DMS 273 treated with DMSO at 0.1 percent for 48 hours (cell line): ENCODE data around the gene UBE2D3.
"Not testable (repeated sequence)": the region's sequence is repeated elsewhere in the genome, so short reads cannot be mapped to it uniquely, and the experiment has no call there.

ENCODE experiments used
- DNase-seq: peaks from one replicate; lab custom pipeline; 2025; lab: John Stamatoyannopoulos, UW

UBE2D3 gene

DNA sequence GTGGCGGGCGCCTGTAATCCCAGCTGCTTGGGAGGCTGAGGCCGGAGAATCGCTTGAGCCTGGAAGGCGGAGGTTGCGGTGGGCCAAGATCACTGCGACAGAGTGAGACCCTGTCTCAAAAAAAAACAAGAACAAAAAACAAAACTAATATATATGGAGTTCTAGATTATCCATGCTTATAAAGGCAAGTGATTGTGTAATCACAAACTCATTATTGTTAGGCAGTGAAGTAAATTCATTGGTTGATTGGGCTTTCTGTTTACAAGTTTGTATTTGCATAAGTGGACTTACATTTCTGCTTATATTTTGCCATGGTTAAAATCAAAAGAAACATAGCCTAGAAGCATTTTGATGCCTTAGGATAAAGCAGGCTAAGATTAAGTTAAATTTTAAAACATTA, 2.5 kb upstream of the UBE2D3 start:
- no peak for DNase-seq

DNA sequence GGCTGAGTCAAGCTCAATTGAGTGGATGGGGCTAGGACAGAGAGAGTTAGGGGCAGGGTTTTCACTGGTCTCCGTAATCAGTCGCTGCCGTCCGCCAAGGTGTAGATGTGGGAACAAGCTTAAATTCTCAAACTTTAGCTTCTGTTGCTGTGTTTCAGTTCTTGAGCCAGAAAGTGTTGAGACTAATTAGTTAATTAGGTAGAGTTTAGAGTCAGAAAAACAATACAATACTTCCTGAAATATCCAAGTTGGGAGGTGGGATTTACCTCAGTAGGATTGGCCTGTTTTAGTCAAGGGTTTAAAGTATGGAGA, 1.1 kb upstream of the UBE2D3 start:
- no peak for DNase-seq

DNA sequence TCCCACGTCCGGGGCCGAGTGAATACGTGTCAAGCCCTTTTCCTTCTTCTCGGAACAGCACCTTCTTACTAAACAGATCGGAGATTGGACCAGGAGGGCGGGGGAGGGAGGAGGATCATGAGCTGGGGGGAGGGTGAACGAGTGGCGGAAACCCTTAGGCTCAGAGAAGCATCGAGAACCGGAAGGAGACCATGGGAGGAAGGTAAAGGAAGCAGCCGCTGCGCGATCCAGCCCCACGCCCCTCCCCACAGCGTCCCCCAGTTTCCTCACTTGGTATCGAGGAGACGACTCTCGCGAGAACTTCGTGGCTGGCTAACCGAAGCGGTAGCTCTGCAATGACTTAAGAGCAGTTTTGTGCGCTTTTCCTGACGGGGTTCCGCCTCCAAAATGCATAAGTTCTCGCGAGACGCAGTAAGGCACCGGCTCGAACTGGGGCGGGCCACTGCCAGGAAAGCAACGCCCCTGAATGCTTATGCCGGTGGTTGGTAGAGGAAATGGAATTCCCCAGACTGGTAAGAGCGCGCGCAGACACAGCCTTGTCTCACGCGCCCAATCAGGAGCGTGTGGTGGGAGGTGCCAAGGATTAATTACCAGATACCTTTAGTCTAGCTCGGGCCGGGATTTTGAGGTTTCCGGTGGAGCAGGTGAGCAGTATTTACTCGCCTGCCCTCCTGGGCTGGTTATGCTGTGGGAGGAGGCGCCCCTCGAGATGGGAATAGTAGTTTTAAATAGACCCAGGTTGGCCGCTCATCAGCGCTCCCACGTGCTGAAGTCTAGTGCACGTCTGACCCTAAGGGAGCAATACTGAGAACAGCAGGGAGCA, 534 bp upstream of the UBE2D3 start:
- peak; percentile 98 for DNase-seq

DNA sequence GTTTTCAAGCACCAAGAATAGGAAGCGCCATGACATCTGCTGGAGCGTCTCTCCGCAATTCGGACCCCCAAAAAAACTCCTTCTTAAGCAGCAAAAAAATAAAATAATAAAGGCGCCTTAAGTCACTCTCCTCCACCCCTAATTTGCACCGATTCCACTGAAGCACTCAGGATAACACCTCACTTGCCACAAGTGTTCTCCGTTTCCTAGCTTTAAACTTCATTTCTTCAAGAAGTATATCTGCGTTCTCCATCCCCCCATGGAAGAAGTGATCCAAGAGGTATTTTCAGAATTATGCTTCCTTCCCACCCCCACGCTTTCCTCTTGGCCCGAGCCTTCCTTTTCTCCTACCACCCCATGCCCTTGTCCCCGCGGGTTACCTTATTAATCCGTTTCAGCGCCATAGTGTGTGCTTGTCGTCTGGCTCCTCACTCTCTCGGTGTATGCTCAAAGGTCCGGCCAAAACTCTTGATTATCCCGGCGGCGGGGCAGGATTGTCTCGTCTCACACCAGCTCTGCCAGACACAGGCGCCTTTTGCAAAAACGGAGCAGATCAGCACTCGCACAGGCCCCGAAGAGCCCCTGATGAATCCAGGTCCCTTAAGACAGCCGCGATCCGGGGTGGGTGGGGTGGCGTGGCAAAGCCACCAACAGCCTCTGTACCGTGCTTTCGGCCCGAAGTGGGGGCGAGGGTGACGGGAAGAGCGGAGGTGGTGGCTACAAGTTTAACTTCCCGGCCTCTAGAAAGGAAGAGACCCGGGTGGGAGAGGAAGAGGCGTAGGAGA, 1.1 kb downstream of the UBE2D3 start:
- DNase-seq = no peak

DNA sequence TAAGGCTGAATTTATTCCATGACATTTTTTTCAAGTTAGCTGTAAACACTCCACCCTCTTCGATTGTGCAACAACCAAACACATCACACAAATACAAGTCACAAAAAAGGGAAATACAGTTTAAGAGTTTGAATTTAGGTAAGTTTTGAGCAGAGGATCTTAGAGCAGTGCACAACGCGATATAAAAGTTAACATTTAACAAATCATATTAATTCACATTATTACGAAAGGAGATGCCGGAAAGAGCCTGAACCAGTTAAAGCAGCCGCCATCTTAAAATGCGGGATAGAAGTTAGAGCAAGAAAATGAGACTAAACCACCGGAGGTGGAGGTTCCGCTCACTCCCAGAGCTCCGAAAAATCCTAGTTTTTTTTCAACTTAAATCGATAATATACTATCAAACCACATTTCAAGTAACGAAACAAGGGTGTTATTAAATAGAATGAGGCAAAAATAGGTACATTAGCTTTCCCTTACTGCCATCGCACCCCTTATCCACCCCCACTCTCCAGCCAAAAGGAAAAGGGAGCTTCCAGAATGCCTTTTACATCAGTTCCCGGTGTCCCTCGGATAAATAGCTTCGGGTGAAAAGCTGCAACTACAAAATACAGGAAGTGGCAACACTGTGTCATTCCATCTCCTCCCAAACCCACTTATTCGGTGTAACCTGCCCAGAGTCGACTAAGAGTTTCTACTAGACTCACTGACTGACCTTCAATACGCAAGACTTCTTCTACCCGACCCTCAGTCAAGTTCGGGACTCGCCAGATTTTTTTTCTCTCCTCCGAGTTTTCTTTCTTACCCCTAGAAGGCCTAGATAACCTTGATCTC, 1.9 kb downstream of the UBE2D3 start:
- peak; percentile 35 for DNase-seq

DNA sequence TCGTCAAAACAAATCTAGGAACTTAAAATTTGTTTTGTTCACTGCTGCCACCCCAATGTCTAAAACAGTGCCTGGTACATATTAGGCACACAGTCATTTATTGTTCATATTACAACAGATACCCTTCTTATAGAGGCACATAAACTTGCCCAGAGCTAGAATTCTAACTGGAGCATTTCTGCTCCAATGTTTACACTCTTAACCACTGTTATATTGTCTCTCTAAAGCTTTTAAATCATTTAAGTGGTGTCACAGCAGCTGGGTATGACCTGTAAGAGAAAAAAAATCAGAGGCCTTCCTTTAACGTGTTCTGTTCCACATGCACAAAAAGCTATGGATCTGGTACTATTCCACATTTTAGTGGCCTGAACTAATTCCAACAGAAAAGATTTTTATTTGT, 3.0 kb downstream of the UBE2D3 start:
- no peak for DNase-seq

DNA sequence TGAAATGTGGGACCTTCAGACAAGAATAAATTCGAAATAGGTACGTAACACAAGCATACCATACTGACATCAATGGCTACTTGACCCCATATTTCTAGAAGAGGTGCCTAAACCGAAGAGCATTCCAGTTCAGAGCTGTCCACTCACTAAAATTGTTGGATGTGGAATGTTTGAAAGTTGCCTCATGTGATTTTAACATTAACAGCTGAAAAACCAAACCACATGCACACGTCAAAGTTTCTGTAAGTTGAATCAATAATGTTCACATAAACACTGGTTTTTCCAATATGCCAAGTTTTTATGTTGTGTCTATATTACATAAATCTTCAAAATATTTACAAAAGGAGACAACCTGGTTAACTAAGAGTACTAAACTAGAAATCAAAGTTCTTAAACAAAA, 3.5 kb downstream of the UBE2D3 start:
- no peak for DNase-seq

DNA sequence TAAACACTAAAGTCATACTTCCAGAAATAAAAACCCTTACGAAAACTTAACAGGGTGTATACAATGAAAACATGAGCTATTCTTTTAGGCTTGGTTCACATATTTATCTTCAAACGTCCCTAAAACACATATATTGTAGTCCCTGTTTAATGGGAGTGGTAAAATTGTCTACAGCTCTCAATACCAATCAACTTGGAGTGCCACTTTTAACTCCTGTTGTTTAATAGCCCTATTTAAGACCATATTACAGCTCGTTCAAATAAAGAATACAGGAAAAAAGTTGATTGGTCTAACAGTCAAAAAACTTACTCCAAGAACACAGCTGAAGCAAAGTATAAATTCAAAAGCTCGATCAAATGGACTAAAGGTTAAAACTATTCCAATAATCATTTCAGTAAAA, 3.9 kb downstream of the UBE2D3 start:
- no peak for DNase-seq

DNA sequence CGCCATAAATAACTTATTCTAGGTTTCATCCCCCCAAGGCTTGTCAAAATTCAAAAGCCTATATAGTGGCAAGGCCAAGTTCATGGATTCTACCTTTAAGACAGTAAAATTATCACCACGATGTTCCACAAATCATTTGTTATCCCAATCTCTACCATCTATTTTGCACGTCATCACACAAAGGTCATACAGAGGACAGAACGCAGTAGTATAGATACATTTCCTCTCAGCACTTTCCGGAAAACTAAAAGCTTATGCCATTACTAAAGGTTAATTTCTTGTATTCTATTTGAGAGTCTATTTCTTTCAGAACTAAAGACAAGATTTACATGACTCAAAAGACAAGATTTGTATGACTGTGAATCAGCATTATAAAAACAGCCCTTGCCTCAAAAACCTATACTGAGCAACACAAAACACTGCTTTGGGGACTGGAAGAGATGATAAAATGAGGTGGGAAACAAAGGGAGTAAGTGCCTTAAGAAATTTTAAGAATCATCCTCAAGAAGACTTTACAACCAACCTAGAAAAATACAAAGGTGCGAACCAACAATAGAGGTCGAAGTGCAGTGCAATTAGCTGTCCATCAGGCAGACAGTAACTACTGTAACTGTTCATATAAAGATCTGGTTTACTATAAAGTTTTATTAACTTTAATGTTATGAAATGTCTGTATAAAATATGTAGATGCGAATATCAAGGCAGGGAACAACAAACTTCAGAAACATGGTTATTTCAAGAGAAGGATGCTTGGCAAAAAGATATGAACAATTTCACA, 7.6 kb downstream of the UBE2D3 start:
- DNase-seq = no peak

DNA sequence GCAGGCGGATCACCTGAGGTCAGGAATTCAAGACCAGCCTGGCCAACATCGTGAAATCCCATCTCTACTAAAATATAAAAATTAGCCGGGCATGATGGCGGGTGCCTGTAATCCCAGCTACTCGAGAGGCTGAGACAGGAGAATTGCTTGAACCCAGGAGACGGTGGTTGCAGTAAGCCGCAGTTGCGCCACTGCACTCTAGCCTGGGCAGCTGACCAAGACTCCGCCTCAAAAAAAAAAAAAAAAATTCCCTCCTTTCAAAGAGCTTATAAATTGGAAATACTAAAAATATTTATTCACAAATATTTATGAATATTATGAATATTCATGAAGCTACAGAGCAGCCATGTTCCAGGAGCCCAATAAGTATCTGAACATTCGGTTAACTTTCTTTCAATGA, 8.3 kb downstream of the UBE2D3 start:
- DNase-seq = not testable (repeated sequence)

DNA sequence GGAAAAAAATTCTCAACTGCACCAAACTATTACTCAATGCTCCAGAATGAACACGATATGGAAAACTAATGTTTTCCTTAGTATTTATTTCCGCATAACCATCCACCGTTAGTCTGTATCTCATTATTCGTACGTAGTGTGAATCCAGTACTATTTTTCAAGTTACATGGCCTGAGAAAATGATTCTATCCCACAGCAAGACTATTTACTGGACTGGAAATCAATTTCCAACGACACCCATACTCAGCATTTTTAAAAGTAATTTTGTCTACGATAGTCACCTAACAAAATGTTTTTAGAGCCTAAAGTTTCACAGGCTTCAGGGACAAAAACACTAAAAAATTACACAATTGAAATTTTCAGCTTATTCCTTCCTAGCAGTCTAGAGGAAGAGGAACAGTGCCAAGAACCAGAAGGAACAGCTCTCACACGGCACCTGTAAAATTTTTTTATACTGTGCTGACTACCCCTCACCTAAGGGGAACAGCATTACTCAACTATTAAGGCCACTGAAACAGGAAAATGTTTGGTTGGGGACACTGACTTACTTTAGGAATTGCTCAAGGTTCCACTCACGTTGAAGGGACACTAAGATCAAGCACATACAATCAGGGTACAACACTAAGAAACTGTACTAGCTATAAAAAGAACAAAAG, 9.6 kb downstream of the UBE2D3 start:
- DNase-seq = no peak

DNA sequence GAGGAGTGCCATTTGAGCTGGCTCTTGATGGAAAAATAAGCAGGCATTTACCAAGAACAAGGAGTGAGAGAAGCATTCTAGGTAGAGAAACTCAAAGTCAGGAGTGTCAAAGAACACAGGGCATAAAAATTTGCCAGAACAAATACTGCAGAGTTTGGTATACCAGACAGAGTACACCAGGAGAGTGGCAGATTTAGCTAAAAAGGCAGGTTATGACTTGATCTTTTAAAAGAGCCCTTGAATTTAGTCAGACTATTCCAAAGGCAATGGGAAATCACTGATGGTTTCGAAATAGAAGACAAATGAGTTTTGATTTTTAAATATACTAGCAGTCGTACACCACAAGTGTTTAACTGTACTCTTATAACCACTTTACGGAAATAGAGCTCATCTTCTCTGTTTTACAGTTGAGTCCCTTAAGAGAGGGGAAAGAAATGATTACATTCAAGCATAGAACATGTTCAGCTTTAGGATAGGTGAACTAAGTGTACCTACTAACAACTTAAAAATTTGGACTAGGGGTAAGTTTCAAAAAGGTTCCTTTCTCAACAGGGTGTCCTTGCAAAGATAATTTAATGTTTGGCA, 10.2 kb downstream of the UBE2D3 start:
- no peak for DNase-seq

DNA sequence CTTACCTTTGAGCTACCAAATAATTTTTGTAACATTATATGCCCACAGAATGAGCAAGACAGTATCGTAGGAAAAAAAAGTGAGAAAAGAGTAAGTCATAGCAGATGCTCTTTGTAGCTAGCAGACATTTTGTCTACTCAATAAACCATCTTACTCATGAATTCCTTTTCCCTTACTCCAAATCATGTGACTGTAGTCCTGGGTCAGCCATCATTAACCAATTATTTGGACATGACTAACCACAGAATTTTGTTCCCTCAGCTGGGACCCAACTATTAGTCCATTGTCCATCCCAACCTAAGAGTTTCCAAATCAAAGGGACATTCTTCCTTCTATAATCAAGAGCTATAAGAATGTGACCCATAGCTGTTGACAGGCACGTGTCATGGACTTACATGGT, 11.4 kb downstream of the UBE2D3 start:
- DNase-seq = no peak

DNA sequence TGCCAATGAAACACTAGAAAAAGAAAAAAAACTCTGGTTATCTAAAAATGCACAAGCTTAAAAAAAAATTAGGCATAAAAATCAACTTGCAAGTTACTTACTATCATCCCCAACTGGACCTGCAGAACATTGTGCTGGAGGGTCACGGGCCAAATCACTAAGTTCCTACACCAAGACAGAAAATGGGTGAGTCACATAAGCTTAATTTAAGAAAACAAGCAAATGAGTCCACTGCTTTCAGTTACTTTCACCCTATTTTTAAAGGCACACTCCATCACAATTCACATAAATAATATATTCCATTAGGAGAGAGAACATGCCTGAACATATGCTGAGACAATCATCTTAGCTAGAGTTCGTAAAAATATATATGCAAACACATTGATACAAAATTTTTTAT, 17.7 kb downstream of the UBE2D3 start:
- DNase-seq = no peak

DNA sequence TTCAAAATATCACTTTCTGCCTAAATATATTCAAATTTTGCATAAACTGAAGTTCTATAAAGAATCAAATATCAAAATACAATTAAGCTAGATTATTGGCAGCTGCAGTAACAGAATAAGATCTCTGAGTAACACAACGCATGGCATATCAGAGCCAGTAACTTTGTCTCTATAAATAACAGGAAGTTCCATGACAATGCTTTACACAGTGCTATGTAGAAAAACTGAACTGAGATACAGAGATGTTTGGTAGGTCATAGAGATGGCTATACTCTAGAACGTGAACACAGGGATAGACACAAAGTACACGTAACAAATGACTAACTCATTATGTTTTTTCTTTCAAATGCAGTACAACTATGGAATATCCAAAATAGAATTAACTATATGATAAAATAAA, 18.2 kb downstream of the UBE2D3 start:
- no peak for DNase-seq

DNA sequence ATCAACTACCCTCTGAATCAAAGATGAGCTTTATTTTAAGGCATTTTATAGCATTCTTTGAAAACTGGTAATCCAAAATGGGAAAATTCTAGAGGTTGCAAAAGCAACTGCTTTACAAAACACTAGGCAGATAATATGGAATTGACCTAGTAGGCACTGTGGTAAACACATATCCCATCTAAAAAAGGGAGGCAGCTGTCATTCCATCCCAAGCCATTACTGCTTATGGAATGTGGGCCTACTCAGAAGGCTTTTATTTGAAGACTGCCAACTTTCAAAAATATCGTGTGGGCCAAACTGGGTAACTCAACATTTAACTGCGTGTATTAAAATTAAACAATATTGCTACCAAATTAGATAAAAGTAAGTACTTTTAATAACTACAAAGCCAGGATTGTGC, 19.3 kb downstream of the UBE2D3 start:
- DNase-seq = no peak

DNA sequence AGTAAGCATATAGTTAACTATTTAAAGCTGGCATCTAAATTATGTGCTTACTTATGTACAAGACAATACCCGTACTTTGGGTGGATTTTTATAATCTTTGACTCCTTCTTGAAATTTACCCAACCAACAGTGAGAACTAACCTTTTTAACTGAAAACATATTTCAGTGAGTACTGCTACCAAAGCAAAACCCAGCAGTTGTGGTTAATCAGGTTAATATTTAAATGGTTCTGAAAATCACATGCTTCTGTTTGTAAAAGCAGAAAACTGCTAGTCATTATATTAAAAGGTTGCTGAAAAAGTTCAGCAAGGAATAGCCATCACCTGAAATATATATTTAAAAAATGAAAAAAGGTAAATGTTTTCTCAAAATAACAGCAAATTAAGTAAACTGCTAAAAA, 20.0 kb downstream of the UBE2D3 start:
- DNase-seq = no peak

DNA sequence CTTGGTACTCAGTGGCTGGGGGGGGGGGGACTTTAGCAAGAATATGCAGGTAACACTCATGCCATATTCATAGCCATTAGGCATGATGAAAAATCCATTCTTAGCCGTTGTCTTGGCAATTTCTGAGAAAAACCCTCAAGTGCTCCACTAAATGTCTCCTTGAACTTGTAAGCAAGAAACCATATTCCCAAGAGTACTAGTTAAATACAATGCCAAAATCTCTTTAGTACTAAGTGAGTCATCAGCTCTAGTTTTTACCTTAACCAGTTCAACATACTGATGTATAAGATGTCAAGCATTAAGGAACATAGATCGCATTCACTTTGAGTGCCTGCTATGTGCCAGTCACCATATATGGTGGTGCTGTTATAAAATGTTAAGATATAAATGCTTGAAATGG, 27.5 kb downstream of the UBE2D3 start:
- DNase-seq = no peak

DNA sequence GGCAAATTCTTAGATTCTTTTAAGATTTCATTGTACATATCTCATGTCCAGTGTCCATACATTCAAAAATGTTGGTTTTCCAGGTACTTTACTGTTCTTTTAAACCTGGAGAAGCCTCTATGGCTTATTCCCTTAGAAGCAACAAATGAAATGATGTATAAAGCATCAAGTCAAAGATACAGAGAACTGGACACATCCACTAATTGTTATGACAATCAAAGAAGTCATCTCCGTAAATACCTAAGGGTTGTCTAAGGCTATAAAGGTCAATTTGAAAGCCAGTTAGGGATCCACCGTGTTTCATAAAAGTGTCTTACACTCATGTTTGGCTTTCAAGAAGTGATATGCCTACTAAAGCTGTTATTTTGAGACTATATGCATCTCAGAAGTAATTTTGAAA, 32.4 kb downstream of the UBE2D3 start:
- DNase-seq = no peak

DNA sequence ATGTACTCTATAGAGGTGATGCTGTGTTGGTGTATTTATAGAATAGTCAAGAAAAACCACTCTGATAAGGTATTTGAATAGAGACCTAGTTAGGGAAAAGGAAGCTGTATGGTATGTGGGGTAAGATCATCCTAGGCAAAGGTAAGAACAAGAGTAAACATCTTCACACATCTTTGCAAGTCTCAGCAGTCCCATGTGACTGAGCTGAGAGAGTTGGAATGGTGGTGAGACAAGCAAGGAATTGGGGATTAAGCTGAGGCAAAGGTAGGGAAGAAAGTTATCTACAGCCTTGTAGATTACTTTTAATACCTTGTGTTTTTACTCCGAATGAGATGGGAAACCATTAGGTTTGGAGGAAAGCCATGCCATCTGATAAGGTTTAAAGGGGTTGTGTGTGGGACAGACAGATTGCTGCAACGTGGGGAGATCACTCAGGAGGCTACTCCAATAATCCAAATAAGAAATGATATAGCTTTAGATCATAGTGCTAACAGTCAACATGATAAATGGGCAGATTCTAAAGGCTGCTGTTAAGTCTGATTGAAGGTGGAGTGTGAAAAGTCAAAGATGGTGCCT, 34.9 kb downstream of the UBE2D3 start:
- DNase-seq = no peak

DNA sequence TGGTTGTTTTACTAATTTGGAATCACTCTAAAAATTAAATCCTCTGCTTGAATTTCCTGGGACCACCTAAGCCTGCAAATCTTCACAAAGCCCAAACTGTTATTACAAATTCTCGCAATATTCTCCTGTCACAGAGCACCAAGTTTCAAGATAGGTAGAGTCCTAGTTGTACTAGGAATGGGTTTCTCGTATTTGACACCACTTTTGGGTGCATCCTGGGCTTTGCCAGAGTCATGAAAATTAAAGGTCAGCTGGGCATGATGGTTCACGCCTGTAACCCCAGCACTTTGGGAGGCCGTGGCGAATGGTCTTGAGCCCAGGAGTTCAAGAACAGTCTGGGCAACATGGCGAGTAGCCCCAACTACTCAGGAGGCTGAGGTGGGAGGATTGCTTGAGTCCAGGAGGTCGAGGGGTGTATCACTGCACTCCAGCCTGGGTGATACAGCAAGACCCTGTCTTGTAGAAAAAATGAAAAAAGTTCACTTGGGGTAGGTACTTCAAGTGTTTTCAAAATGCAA, 36.0 kb downstream of the UBE2D3 start:
- no peak for DNase-seq
